HCT116 (cell line): Measurements from ENCODE around the gene SLC12A8. TPM values are rescaled to one million over a fixed set of nuclear protein-coding genes. Genes with fewer than 3 reads are reported as not detected.

Source experiments
- ATAC-seq: fragments of 200-7000 bp; cut with Tn5 transposase; 2 replicates; pipeline ENCODE4 v1.9.1; 2020; ENCODE audit warnings: mild to moderate bottlenecking, moderate library complexity
- BruUV-seq: library from RNA; stranded (reverse); fragments of 400-500 nt; replicated peaks from 2 replicates; lab custom pipeline; 2021; lab: Mats Ljungman, UMichigan
- CTCF ChIA-PET: fragments of 300-600 bp; sonication (Branson Sonifier 250); formaldehyde crosslinking; loops from one replicate; lab custom pipeline; 2021; ENCODE audit warnings: antibody characterized with exemption; lab: Charles Lee
- POLR2A ChIA-PET: fragments of 300-600, 350-600 bp; sonication (Branson Sonifier 250); formaldehyde crosslinking; loops from one replicate; lab custom pipeline; 2021; ENCODE audit warnings: antibody characterized with exemption; lab: Charles Lee
- RAD21 ChIA-PET, 2 experiments: fragments of 300-600 bp; sonication (Branson Sonifier 250); formaldehyde crosslinking; loops; one replicate each; lab custom pipeline; 2023; ENCODE audit warnings: low total read pairs in 2 of 2; ENCODE audit not compliant: uncharacterized antibody in 2 of 2, unreplicated experiment in 2 of 2, low non-redundant PET in 1 of 2; lab: Charles Lee
- DNase-seq: peaks from one replicate; pipeline ENCODE4 v3.0.0-alpha.2; 2010; ENCODE audit warnings: low read depth, low spot score
- H2AFZ ChIP-seq: fragments of 200-600 bp; shearing (Covaris generic), sonication (generic); 2 replicates; pipeline ENCODE4 v1.6.1; 2017; ENCODE audit warnings: low read depth, mixed run types, mixed read lengths, antibody characterized with exemption, low read length; ENCODE audit not compliant: poor library complexity, severe bottlenecking
- H3K27ac ChIP-seq: 2 replicates; pipeline ENCODE4 v1.5.1; 2012; ENCODE audit warnings: low read depth, low read length
- H3K27me3 ChIP-seq: fragments of 200-600 bp; sonication (generic); 2 replicates; pipeline ENCODE4 v1.6.1; 2016; ENCODE audit warnings: mixed run types, low read length, mixed read lengths; ENCODE audit not compliant: insufficient read depth
- H3K36me3 ChIP-seq, 2 experiments: fragments of 200-500 bp in 1 of 2; fragments of 200-600 bp in 1 of 2; sonication (Bioruptor generic) in 1 of 2; sonication (generic) in 1 of 2; 2 replicates each; pipeline versions ENCODE4 v1.5.1 to v1.6.1; 2014 to 2016; ENCODE audit warnings: low read length in 2 of 2, inconsistent platforms in 1 of 2, mixed read lengths in 1 of 2, mixed run types in 1 of 2; ENCODE audit not compliant: insufficient read depth in 2 of 2, control insufficient read depth in 1 of 2
- H3K4me1 ChIP-seq, 2 experiments: fragments of 200-600 bp in 1 of 2; sonication (generic) in 1 of 2; 2 replicates each; pipeline versions ENCODE4 v1.5.1 to v1.6.1; 2012 to 2017; ENCODE audit warnings: low read length in 2 of 2, inconsistent platforms in 1 of 2, mild to moderate bottlenecking in 1 of 2, mixed read lengths in 1 of 2, mixed run types in 1 of 2, moderate library complexity in 1 of 2; ENCODE audit not compliant: insufficient read depth in 2 of 2, control insufficient read depth in 1 of 2
- H3K4me2 ChIP-seq: fragments of 200-600 bp; sonication (generic); 2 replicates; pipeline ENCODE4 v1.6.1; 2017; ENCODE audit warnings: mixed run types, low read length, mixed read lengths
- H3K4me3 ChIP-seq, 2 experiments: fragments of 200-600 bp in 1 of 2; sonication (generic) in 1 of 2; replicated peaks in 1 of 2; 2 replicates each; pipeline ENCODE4 v1.5.1; 2011 to 2016; ENCODE audit warnings: low read length in 2 of 2, control low read depth in 1 of 2, low read depth in 1 of 2, mild to moderate bottlenecking in 1 of 2, mixed read lengths in 1 of 2, mixed run types in 1 of 2
- H3K79me2 ChIP-seq: fragments of 200-600 bp; sonication (generic); 2 replicates; pipeline ENCODE4 v1.6.1; 2017; ENCODE audit warnings: mild to moderate bottlenecking, mixed run types, low read length, moderate library complexity, mixed read lengths; ENCODE audit not compliant: insufficient read depth
- H3K9ac ChIP-seq: fragments of 200-600 bp; sonication (generic); 2 replicates; pipeline ENCODE4 v1.6.1; 2016; ENCODE audit warnings: low read length, mixed read lengths
- H3K9me2 ChIP-seq: fragments of 200-600 bp; sonication (generic), shearing (Covaris generic); 2 replicates; pipeline ENCODE4 v1.6.1; 2017; ENCODE audit warnings: mixed run types, mild to moderate bottlenecking, moderate library complexity; ENCODE audit not compliant: insufficient read depth
- H3K9me3 ChIP-seq, 2 experiments: fragments of 200-500 bp in 1 of 2; fragments of 200-600 bp in 1 of 2; sonication (Bioruptor generic) in 1 of 2; sonication (generic) in 1 of 2; 2 replicates each; pipeline ENCODE4 v1.6.1; 2014 to 2017; ENCODE audit warnings: low read length in 2 of 2, mixed read lengths in 2 of 2, inconsistent platforms in 1 of 2, low read depth in 1 of 2, mild to moderate bottlenecking in 1 of 2, mixed run types in 1 of 2, moderate library complexity in 1 of 2; ENCODE audit not compliant: control insufficient read depth in 1 of 2, insufficient read depth in 1 of 2
- H4K20me1 ChIP-seq: fragments of 200-600 bp; sonication (generic), shearing (Covaris generic); 2 replicates; pipeline ENCODE4 v1.6.1; 2017; ENCODE audit warnings: mixed run types, mild to moderate bottlenecking, moderate library complexity; ENCODE audit not compliant: insufficient read depth
- CBX3 ChIP-seq: IDR thresholded peaks from 2 replicates; pipeline ENCODE4 v1.6.1; 2012; ENCODE audit warnings: low read depth
- CEBPB ChIP-seq: IDR thresholded peaks from 2 replicates; pipeline ENCODE4 v1.6.1; 2012; ENCODE audit warnings: low read depth
- EGR1 ChIP-seq: IDR thresholded peaks from 2 replicates; pipeline ENCODE4 v1.6.1; 2012; ENCODE audit warnings: low read depth
- EZH2 ChIP-seq: fragments of 200-600 bp; sonication (generic); IDR thresholded peaks from 2 replicates; pipeline ENCODE4 v1.6.1; 2017; ENCODE audit warnings: antibody characterized with exemption, mixed run types
- FOSL1 ChIP-seq: IDR thresholded peaks from 2 replicates; pipeline ENCODE4 v1.6.1; 2012; ENCODE audit warnings: low read depth
- POLR2A ChIP-seq: IDR thresholded peaks from 2 replicates; pipeline ENCODE4 v1.7.0; 2011; ENCODE audit warnings: borderline replicate concordance; ENCODE audit not compliant: insufficient read depth, insufficient read length; ENCODE audit errors: extremely low read depth
- POLR2AphosphoS5 ChIP-seq: IDR thresholded peaks from 2 replicates; pipeline ENCODE4 v1.6.1; 2011; ENCODE audit warnings: mild to moderate bottlenecking, low read depth, low read length, moderate library complexity
- RAD21 ChIP-seq: IDR thresholded peaks from 2 replicates; pipeline ENCODE4 v1.6.1; 2012; ENCODE audit warnings: low read depth, mild to moderate bottlenecking
- SP1 ChIP-seq: IDR thresholded peaks from 2 replicates; pipeline ENCODE4 v1.6.1; 2012; ENCODE audit warnings: low read depth
- SRF ChIP-seq: IDR thresholded peaks from 2 replicates; pipeline ENCODE4 v1.6.1; 2012; ENCODE audit warnings: low read depth
- TCF7L2 ChIP-seq: IDR thresholded peaks from 2 replicates; pipeline ENCODE4 v1.7.0; 2011; ENCODE audit warnings: borderline replicate concordance, inconsistent platforms; ENCODE audit not compliant: insufficient read depth, insufficient read length; ENCODE audit errors: extremely low read depth
- YY1 ChIP-seq: IDR thresholded peaks from 2 replicates; pipeline ENCODE4 v1.6.1; 2011; ENCODE audit warnings: low read length, low read depth, moderate library complexity, mild to moderate bottlenecking; ENCODE audit not compliant: insufficient replicate concordance; ENCODE audit errors: extremely low read depth
- ZFX ChIP-seq: fragments of 450-650 bp; IDR thresholded peaks from 2 replicates; pipeline ENCODE4 v1.6.1; 2017
- ZNF274 ChIP-seq: fragments of 200-500 bp; sonication (Bioruptor generic); IDR thresholded peaks from 2 replicates; pipeline ENCODE4 v1.6.1; 2014; ENCODE audit warnings: mild to moderate bottlenecking, low read depth, low read length, inconsistent platforms
- intact Hi-C: fragments of 100-400 bp; cut with micrococcal nuclease; formaldehyde crosslinking; loops from 2 replicates; pipeline ENCODE4 v1.10.0; 2022
- total RNA-seq: library from RNA; stranded (reverse); gene quantifications from one replicate; pipeline ENCODE4 v1.2.1, GENCODE V29; 2021; ENCODE audit not compliant: unreplicated experiment
- TF ChIP-seq, protein P1 (sequence below): IDR thresholded peaks from 2 replicates; pipeline ENCODE4 v1.6.1; 2012
- TF ChIP-seq, protein P2 (sequence below): IDR thresholded peaks from 2 replicates; pipeline ENCODE4 v1.6.1; 2011; ENCODE audit warnings: mild to moderate bottlenecking, low read length, moderate library complexity; ENCODE audit not compliant: insufficient replicate concordance; ENCODE audit errors: extremely low read depth
- TF ChIP-seq, protein P3 (sequence below): IDR thresholded peaks from 2 replicates; pipeline ENCODE4 v1.6.1; 2012; ENCODE audit warnings: low read depth

The SLC12A8 gene
- total RNA-seq, 1 experiment from 2014 or later: 19.9 TPM

DNA sequence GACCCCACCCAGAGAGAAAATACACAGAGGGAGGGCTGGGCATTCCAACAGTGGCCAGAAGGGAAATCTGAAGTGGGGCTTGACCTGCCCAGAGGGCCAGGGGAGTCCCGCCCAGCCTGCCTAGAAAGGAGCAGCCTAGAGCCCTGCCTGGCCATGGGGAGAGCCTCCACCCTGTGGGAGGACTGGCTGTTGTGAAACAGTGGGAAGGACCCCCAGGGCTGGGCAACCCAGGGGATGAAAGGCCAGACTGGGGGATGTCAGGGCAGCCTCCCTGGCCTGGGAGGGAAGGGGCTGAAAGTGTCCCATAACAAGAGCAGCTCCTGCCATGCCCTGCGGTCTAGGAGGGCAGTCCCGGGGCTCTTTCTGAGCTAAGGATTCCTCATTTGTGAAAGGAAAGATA lies 69.0 kb downstream of the SLC12A8 start:
- no TSS peak for BruUV-seq
- H3K27ac ChIP-seq: no peak overlapping the region
- no peaks in the 10 kb centered on the region for H4K20me1 ChIP-seq
- intact Hi-C loops: no loop called here
- RAD21 ChIA-PET: no interaction called here
- POLR2A ChIA-PET: no interaction called here
- no peaks in the 10 kb centered on the region for H3K27me3 ChIP-seq
- DNase-seq: no peak
- TF ChIP-seq POLR2AphosphoS5: no peak
- TF ChIP-seq, protein P1, sequence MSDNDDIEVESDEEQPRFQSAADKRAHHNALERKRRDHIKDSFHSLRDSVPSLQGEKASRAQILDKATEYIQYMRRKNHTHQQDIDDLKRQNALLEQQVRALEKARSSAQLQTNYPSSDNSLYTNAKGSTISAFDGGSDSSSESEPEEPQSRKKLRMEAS: no peak
- TF ChIP-seq YY1: no peak
- no peak for TF ChIP-seq RAD21
- no peak for TF ChIP-seq CBX3
- TF ChIP-seq EZH2: no peak
- no peak for TF ChIP-seq ZNF274
- TF ChIP-seq CEBPB: no peak
- TF ChIP-seq ZFX: no peak
- TF ChIP-seq EGR1: no peak
- TF ChIP-seq, protein P2, sequence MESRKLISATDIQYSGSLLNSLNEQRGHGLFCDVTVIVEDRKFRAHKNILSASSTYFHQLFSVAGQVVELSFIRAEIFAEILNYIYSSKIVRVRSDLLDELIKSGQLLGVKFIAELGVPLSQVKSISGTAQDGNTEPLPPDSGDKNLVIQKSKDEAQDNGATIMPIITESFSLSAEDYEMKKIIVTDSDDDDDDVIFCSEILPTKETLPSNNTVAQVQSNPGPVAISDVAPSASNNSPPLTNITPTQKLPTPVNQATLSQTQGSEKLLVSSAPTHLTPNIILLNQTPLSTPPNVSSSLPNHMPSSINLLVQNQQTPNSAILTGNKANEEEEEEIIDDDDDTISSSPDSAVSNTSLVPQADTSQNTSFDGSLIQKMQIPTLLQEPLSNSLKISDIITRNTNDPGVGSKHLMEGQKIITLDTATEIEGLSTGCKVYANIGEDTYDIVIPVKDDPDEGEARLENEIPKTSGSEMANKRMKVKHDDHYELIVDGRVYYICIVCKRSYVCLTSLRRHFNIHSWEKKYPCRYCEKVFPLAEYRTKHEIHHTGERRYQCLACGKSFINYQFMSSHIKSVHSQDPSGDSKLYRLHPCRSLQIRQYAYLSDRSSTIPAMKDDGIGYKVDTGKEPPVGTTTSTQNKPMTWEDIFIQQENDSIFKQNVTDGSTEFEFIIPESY: no peak
- TF ChIP-seq, protein P3, sequence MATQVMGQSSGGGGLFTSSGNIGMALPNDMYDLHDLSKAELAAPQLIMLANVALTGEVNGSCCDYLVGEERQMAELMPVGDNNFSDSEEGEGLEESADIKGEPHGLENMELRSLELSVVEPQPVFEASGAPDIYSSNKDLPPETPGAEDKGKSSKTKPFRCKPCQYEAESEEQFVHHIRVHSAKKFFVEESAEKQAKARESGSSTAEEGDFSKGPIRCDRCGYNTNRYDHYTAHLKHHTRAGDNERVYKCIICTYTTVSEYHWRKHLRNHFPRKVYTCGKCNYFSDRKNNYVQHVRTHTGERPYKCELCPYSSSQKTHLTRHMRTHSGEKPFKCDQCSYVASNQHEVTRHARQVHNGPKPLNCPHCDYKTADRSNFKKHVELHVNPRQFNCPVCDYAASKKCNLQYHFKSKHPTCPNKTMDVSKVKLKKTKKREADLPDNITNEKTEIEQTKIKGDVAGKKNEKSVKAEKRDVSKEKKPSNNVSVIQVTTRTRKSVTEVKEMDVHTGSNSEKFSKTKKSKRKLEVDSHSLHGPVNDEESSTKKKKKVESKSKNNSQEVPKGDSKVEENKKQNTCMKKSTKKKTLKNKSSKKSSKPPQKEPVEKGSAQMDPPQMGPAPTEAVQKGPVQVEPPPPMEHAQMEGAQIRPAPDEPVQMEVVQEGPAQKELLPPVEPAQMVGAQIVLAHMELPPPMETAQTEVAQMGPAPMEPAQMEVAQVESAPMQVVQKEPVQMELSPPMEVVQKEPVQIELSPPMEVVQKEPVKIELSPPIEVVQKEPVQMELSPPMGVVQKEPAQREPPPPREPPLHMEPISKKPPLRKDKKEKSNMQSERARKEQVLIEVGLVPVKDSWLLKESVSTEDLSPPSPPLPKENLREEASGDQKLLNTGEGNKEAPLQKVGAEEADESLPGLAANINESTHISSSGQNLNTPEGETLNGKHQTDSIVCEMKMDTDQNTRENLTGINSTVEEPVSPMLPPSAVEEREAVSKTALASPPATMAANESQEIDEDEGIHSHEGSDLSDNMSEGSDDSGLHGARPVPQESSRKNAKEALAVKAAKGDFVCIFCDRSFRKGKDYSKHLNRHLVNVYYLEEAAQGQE: no peak
- TF ChIP-seq TCF7L2: no peak
- TF ChIP-seq FOSL1: no peak
- TF ChIP-seq SRF: no peak
- no peak for TF ChIP-seq SP1
- no peak for TF ChIP-seq POLR2A
- no peak overlapping the region for H3K4me3 ChIP-seq
- no peaks in the 10 kb centered on the region for H3K9me3 ChIP-seq
- H3K4me2 ChIP-seq: no peak overlapping the region
- CTCF ChIA-PET: no interaction called here
- no peaks in the 10 kb centered on the region for H3K9me2 ChIP-seq
- no peaks in the 10 kb centered on the region for H3K79me2 ChIP-seq
- no peak overlapping the region for H2AFZ ChIP-seq
- no peak for ATAC-seq
- H3K36me3 ChIP-seq: no peaks in the 10 kb centered on the region
- H3K4me1 ChIP-seq: peaks cover 0 to 5% of the 10 kb centered on the region in 2 experiments; a peak in 1 of 4 replicates
- no peak overlapping the region for H3K9ac ChIP-seq
